Heart left ventricle (tissue), 16 donors: ENCODE results near the gene WDR6. TPM values are rescaled to one million over a fixed set of nuclear protein-coding genes. Genes with fewer than 3 reads are reported as not detected.

Source experiments
- ATAC-seq, 4 donors: fragments of 200-7000 bp; cut with Tn5 transposase; one replicate each; pipeline ENCODE4 v1.9.1; 2020 to 2022; ENCODE audit warnings: moderate library complexity in 4 of 4, mild to moderate bottlenecking in 3 of 4, moderate number of reproducible peaks in 1 of 4
- DNase-seq, 5 donors: peaks; one replicate each; pipeline ENCODE4 v3.0.0-alpha.2; 2020
- H3K27ac ChIP-seq, 12 donors: fragments of 200-600 bp; sonication (generic) in 4 of 12; one replicate each; pipeline versions ENCODE4 v1.5.0 to v1.8.0; 2016 to 2022; ENCODE audit warnings: mild to moderate bottlenecking in 2 of 12
- H3K27me3 ChIP-seq, 9 donors: fragments of 200-600 bp; sonication (generic) in 2 of 9; one replicate each; pipeline versions ENCODE4 v1.5.1 to v1.8.0; 2016 to 2022; ENCODE audit warnings: mild to moderate bottlenecking in 3 of 9
- H3K36me3 ChIP-seq, 9 donors: fragments of 200-600 bp; sonication (generic) in 2 of 9; one replicate each; pipeline versions ENCODE4 v1.5.0 to v1.8.0; 2018 to 2022; ENCODE audit warnings: mild to moderate bottlenecking in 2 of 9
- H3K4me1 ChIP-seq, 12 donors: fragments of 200-600 bp; sonication (generic) in 4 of 12; one replicate each; pipeline versions ENCODE4 v1.5.0 to v1.8.0; 2016 to 2022; ENCODE audit warnings: mild to moderate bottlenecking in 3 of 12
- H3K4me3 ChIP-seq, 12 donors: fragments of 200-600 bp; sonication (generic) in 4 of 12; one replicate each; pipeline versions ENCODE4 v1.5.0 to v1.8.0; 2017 to 2022; ENCODE audit warnings: mild to moderate bottlenecking in 9 of 12, moderate library complexity in 4 of 12
- H3K9me3 ChIP-seq, 12 donors: fragments of 200-600 bp; sonication (generic) in 4 of 12; one replicate each; pipeline versions ENCODE4 v1.5.0 to v1.8.0; 2016 to 2022; ENCODE audit warnings: mild to moderate bottlenecking in 1 of 12
- POLR2A ChIP-seq, 2 donors: fragments of 450-650 bp; IDR thresholded peaks; one replicate each; pipeline ENCODE4 v1.6.1; 2017; ENCODE audit warnings: antibody characterized with exemption in 2 of 2, mild to moderate bottlenecking in 2 of 2, moderate library complexity in 2 of 2
- WGBS, 4 donors: extraction: QIAGEN DNeasy Blood & Tissue Kit in 2 of 4; methylation state at CpG; one replicate each; pipeline versions ENCODE4 v1.1.5 to v1.1.7; 2013 to 2018; 5-methylcytosine and 5-hydroxymethylcytosine counted together
- intact Hi-C, 10 donors: fragments of 100-400 bp; cut with DNase I; formaldehyde crosslinking; loops; one replicate each; pipeline versions ENCODE4 v1.11.1 to v1.14.2; 2022
- polyA plus RNA-seq, 2 donors: library from polyadenylated mRNA; stranded (reverse); fragments of 200-250 nt; gene quantifications; one replicate each; pipeline ENCODE4 v1.2.3, GENCODE V29; 2013
- total RNA-seq, 9 donors: library from RNA; depleted of rRNA in 2 of 9; stranded (reverse); fragments of >200 nt in 2 of 9; fragmentation: NEBNext Ultra II Directional in 3 of 9; extraction: Animal tissue kit (Norgen Biotek cat#: 25700) in 3 of 9; gene quantifications; one replicate each; pipeline versions ENCODE4 v1.1.0 to v1.2.4, GENCODE V29; 2016 to 2023
- TF ChIP-seq, protein P1 (sequence below), 12 donors: fragments of 200-600 bp; sonication (generic) in 4 of 12; IDR thresholded peaks; one replicate each; pipeline versions ENCODE4 v1.5.0 to v1.8.0; 2018 to 2022; ENCODE audit warnings: antibody characterized with exemption in 12 of 12, mild to moderate bottlenecking in 5 of 12
- donor health status: ischemic (EF 13 %, LVEDD 7.1; RV severe dilation, severe dysfunction).
- donor health status: healthy with polysubstance abuse.
- donor health status: DM: no; HTN: yes; CAD: no.
- donor health status: DM: no; HTN: no; CAD: no.
- donor health status: ischemic (EF 25% LVEDD 6.9; RV normal size, moderate dysfunction).
- donor health status: ischemic (EF 25% LVEDD 5.7; RV mildly dilated, moderate dysfunction).
- donor health status: healthy.
- donor health status: DM: yes; HTN: yes; CAD: no.
- donor health status: ischemic (EF 35%, LVEDD 5.7; RV mildly dilated, moderate dysfunction).
- donor health status: nonischemic (EF 11% LVEDD 7.7; RV severe dilation, severe dysfunction).
- donor health status: DM: yes; HTN: yes; CAD: no.
- donor health status: PGD.
- donor health status: ischemic (EF 29% LVEDD 5.4; RV normal size, mild dysfunction).
- donor health status: nonischemic (EF 23%, LVEDD 6.1; RV moderate dilation, normal function).

The WDR6 gene
- total and polyA plus RNA-seq, 11 donors: 56.2 to 91.2 (median 77.9) TPM

DNA sequence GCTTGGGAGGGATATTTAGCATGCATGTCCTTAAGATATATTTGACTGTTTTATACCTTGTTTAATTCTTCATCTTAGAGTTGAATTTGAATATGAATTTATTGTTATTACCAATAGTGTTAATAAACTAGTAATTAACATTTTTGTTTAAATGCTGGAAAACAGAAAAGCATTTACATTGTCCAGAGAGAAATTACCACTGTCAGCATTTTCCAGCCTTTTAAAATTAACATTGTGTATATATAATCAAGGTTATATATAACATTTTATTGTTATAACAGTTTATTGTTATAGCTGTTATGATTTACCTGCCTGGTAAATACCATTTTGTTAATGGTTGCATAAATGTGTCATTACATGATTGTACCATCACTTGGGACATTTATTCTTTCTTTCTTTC, 25.2 kb upstream of the WDR6 start:
- Histone ChIP-seq H3K9me3 (no peaks in the 10 kb centered on the region), H3K27ac (no peak overlapping the region), H3K4me3 (no peak overlapping the region), H3K36me3 (peaks cover 2 to 98% (median 91%) of the 10 kb centered on the region in 9 donors), H3K4me1 (peaks cover 0 to 8% (median 0%) of the 10 kb centered on the region in 12 donors), H3K27me3 (no peaks in the 10 kb centered on the region)
- ATAC-seq (no peak), DNase-seq (no peak)
- intact Hi-C loops: loop anchor here in 3 of 10 donors (10.0 kb wide), 2 partner anchors 113 to 463 kb away; partner anchors contain the start of gene QRICH1 (in 1 of the 3)
- TF ChIP-seq, protein P1, sequence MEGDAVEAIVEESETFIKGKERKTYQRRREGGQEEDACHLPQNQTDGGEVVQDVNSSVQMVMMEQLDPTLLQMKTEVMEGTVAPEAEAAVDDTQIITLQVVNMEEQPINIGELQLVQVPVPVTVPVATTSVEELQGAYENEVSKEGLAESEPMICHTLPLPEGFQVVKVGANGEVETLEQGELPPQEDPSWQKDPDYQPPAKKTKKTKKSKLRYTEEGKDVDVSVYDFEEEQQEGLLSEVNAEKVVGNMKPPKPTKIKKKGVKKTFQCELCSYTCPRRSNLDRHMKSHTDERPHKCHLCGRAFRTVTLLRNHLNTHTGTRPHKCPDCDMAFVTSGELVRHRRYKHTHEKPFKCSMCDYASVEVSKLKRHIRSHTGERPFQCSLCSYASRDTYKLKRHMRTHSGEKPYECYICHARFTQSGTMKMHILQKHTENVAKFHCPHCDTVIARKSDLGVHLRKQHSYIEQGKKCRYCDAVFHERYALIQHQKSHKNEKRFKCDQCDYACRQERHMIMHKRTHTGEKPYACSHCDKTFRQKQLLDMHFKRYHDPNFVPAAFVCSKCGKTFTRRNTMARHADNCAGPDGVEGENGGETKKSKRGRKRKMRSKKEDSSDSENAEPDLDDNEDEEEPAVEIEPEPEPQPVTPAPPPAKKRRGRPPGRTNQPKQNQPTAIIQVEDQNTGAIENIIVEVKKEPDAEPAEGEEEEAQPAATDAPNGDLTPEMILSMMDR (IDR thresholded peaks at IDR 0.05): no peak
- TF ChIP-seq POLR2A (IDR thresholded peaks at IDR 0.05): no peak

DNA sequence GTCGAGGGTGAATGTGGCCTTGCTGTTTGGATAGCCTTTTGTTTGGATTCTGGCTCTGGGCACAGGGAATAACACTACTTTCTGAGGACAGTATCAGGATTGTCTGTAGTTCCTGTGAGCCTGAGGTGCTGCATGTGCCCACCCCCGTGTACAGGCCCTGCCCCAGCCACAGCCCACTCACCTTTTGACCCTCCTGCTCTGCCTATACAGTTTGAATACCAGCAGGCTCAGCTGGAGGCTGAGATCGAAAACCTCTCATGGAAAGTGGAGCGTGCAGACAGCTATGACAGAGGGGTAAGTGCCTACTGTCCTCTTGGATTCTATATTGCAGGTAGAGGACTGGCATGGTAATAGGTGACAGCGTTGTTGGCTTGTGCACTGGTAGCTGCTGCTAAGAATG, 24.5 kb upstream of the WDR6 start:
- no peak overlapping the region for H3K27ac ChIP-seq
- H3K27me3 ChIP-seq: no peaks in the 10 kb centered on the region
- H3K9me3 ChIP-seq: no peaks in the 10 kb centered on the region
- H3K4me3 ChIP-seq: no peak overlapping the region
- intact Hi-C loops: loop anchor here in 3 of 10 donors (10.0 kb wide), 2 partner anchors 112 to 462 kb away; partner anchors contain the start of gene QRICH1 (in 1 of the 3)
- no peak for ATAC-seq
- no peak for DNase-seq
- peaks cover 0 to 8% (median under 1%) of the 10 kb centered on the region in 12 donors for H3K4me1 ChIP-seq
- 73 to 94% (median 82%) methylated on average over 2 to 5 of the region's 5 CpGs for WGBS, 4 donors
- TF ChIP-seq, protein P1 (IDR thresholded peaks at IDR 0.05): no peak
- TF ChIP-seq POLR2A (IDR thresholded peaks at IDR 0.05): no peak
- H3K36me3 ChIP-seq: peaks cover 2 to 92% (median 85%) of the 10 kb centered on the region in 9 donors

DNA sequence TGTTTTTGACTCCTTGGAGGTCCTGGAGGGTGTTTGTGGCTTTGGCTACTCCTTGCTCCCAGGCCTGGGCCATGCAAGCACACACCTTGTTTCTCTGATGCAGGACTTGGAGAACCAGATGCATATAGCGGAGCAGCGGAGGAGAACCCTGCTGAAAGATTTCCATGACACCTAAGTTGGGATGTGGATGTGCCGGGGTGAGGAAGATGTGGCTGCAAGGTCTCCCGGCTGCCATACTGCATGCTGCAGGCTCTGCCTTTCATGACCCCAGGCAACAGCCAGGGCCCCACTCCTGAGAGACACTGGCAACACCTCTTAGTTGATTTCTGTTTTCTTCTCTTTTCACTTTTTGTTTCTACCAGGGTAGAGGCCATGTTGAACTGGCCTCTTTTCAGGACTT, 24.1 kb upstream of the WDR6 start:
- intact Hi-C loops: loop anchor here in 3 of 10 donors (10.0 kb wide), 2 partner anchors 112 to 462 kb away; partner anchors contain the start of gene QRICH1 (in 1 of the 3)
- WGBS, 4 donors: 82 to 95% (median 86%) methylated on average over 4 of the region's 4 CpGs
- ATAC-seq: no peak
- H3K27ac ChIP-seq: no peak overlapping the region
- H3K4me3 ChIP-seq: no peak overlapping the region
- no peak for DNase-seq
- no peaks in the 10 kb centered on the region for H3K9me3 ChIP-seq
- H3K27me3 ChIP-seq: no peaks in the 10 kb centered on the region
- peaks cover 2 to 88% (median 81%) of the 10 kb centered on the region in 9 donors for H3K36me3 ChIP-seq
- peaks cover 0 to 10% (median 2%) of the 10 kb centered on the region in 12 donors for H3K4me1 ChIP-seq
- TF ChIP-seq, protein P1 (IDR thresholded peaks at IDR 0.05): no peak
- no peak for TF ChIP-seq POLR2A (IDR thresholded peaks at IDR 0.05)

DNA sequence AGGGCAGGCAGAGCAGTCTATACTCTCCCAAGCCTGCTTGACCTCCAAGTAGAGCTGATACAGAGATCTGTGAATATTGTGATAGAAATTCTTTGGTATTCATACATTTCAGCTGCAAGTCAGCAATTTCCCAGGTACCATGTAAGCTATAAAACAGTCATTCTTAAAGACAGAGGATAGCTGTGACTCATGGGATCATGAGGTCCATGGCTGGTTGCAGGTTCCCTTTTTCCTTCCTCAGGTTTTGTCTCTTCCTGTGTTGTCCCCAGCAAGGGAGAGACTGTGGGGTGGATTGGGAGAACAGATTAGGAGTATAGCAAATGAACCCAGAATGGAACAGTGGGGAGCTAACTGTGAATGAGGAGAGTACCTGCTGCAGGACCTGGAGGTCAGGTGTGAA, 22.5 kb upstream of the WDR6 start:
- no peak for ATAC-seq

More for the DNA sequence above, 22.5 kb upstream of the WDR6 start:
- H3K36me3 ChIP-seq: peaks cover 0 to 74% (median 67%) of the 10 kb centered on the region in 9 donors
- peaks cover 0 to 19% (median 11%) of the 10 kb centered on the region in 12 donors for H3K4me1 ChIP-seq
- no peak overlapping the region for H3K27ac ChIP-seq
- H3K9me3 ChIP-seq: no peaks in the 10 kb centered on the region
- H3K4me3 ChIP-seq: no peak overlapping the region
- TF ChIP-seq, protein P1 (IDR thresholded peaks at IDR 0.05): no peak
- TF ChIP-seq POLR2A (IDR thresholded peaks at IDR 0.05): no peak
- no peaks in the 10 kb centered on the region for H3K27me3 ChIP-seq
- intact Hi-C loops: loop anchor here in 6 of 10 donors (5.0 to 10.0 kb wide), 3 partner anchors 110 to 463 kb away; partner anchors contain the start of gene QRICH1 (in 1 of the 6)
- no peak for DNase-seq
